ENCODE results near the gene TRAFD1. TPM values are rescaled to one million over a fixed set of nuclear protein-coding genes. Genes with fewer than 3 reads are reported as not detected.
A peak's percentile ranks its signal among the peaks of the same experiment; 100 is the strongest.

TRAFD1 gene
- total and polyA plus RNA-seq, 2 experiments from 2014 or later, result 17.4 to 30.4 TPM

DNA sequence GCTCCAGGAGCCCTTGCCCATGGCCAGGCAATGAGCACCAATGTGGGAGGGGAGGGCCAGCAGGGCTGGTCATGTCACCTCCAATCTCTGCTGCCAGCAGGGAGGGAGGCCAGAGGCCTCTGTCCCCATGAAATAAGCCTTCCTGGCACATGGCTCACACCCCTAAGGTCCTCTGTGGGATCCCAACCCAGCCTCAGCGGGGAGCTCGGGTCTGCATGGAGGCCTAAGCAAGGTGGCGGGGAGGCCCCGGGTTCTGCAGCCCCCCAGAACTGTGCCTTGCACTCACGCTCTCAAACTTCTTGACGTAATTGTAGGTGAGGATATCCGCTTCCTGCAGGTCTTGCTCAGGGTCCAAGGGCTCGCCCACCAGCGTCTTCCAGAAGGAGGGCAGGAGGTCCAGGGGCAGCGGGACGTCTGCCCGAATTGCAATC is 41.7 kb downstream of the TRAFD1 start (continued):
- TF ChIP-seq, protein P1, sequence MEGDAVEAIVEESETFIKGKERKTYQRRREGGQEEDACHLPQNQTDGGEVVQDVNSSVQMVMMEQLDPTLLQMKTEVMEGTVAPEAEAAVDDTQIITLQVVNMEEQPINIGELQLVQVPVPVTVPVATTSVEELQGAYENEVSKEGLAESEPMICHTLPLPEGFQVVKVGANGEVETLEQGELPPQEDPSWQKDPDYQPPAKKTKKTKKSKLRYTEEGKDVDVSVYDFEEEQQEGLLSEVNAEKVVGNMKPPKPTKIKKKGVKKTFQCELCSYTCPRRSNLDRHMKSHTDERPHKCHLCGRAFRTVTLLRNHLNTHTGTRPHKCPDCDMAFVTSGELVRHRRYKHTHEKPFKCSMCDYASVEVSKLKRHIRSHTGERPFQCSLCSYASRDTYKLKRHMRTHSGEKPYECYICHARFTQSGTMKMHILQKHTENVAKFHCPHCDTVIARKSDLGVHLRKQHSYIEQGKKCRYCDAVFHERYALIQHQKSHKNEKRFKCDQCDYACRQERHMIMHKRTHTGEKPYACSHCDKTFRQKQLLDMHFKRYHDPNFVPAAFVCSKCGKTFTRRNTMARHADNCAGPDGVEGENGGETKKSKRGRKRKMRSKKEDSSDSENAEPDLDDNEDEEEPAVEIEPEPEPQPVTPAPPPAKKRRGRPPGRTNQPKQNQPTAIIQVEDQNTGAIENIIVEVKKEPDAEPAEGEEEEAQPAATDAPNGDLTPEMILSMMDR (conservative IDR thresholded peaks at IDR 0.05; ENCODE audit: low read depth in 2 of 2), result no peak
- no peak for TF ChIP-seq EZH2phosphoT487 (IDR thresholded peaks at IDR 0.05; ENCODE audit: unreplicated experiment)
- TF ChIP-seq EZH2 (IDR thresholded peaks at IDR 0.05; ENCODE audit: low read depth, unreplicated experiment), result no peak
- TF ChIP-seq STAT1 (IDR thresholded peaks at IDR 0.05; ENCODE audit: unreplicated experiment), result no peak
- TF ChIP-seq ZNF114 (CRISPR knock-in tag; IDR thresholded peaks at IDR 0.05), result no peak

DNA sequence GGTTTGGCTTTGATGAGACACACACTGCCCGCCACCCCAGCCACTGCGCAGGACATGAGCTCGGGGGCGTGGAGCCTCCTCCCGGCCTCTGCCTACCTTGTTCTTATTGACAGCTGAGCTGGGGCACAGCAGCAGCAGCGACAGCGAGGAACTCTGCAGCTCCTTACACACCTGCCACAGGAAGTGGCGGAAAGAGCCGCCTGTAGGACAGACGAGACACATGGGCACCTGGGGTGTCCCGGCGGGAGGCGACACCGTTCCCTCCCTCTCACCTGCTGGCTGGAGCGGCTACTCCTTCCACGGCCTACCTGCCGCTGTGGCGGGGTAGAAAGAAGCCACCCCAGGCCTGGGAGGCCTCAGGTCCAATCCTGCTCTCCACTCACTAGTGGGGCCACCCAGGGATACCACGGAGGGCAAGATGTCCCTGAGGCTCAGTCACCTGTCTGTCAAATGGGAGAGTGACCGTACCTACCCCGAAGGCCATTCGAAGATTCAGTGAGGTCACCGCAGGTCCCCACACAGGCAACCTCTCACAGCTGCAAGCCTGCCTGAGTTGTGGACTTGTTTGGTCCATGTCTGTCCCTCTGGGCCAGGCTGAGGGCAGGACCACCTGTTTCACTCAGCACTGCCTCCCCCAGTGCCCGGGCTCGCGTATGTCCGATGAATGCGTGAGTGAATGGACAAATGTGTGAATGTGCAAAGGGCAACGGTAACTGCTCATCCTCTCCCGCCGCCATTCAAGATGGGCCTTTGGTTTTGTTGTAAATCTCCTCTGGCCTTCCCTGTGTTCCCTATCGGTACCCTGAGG is 42.6 kb downstream of the TRAFD1 start:
- TF ChIP-seq STAT1 (IDR thresholded peaks at IDR 0.05; ENCODE audit: unreplicated experiment) (no peak), NANOG (IDR thresholded peaks at IDR 0.05; ENCODE audit: borderline replicate concordance) (no peak)
- H3F3A ChIP-seq (replicated peaks; ENCODE audit: low read depth), result no peaks in the 10 kb centered on the region
- H3K4me2 ChIP-seq, result no peak overlapping the region
- Mint-ChIP-seq H3K4me3 (no peak overlapping the region), H3K27me3 (ENCODE audit: insufficient read depth, low read depth, poor library complexity) (peaks cover 16% of the 10 kb centered on the region), H3K9me3 (no peaks in the 10 kb centered on the region), H3K27ac (peak overlapping the region; percentile 69; the same call in 1 of the 2 replicates), H3K4me1 (peaks cover 3% of the 10 kb centered on the region; the same call in 1 of the 3 replicates), H3K36me3 (ENCODE audit: low read depth) (peaks cover 14% of the 10 kb centered on the region)
- H3K9me2 ChIP-seq (ENCODE audit: insufficient read depth), result no peaks in the 10 kb centered on the region
- H3K36me3 ChIP-seq (ENCODE audit: insufficient read depth), result no peaks in the 10 kb centered on the region
- no peak overlapping the region for H3K4me3 ChIP-seq
- no peaks in the 10 kb centered on the region for H3K27me3 ChIP-seq (ENCODE audit: insufficient read depth)
- H2AFZ ChIP-seq, result no peak overlapping the region
- DNase-seq (ENCODE audit: low spot score), result no peak
- no peak for ATAC-seq
- no peaks in the 10 kb centered on the region for H4K20me1 ChIP-seq (replicated peaks; ENCODE audit: insufficient read depth)
- no peaks in the 10 kb centered on the region for H3K4me1 ChIP-seq (ENCODE audit: insufficient read depth)
- H3K27ac ChIP-seq (ENCODE audit: low read depth), result no peak overlapping the region
- no peaks in the 10 kb centered on the region for H3K79me2 ChIP-seq (replicated peaks; ENCODE audit: insufficient read depth)

DNA sequence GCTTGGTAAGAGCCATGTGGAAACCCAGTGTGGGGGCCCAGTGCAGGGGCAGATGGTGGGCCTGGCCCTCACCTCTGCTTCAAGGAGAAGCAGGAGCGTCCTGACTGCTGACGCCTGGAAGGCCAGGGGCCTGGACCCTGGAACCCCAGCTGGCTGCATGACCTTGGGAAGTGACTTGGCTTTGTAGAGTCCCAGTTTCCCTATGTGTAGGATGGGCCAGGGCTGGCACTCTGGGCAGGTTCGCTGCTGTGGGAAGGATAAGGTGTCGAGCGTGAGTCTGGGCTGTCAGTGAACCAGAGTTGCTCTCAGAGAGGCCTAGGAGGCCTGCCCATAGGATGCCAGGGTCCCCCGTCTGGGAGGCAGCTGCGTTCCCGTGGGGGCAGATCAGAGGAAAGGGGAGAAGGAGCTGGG is 43.2 kb downstream of the TRAFD1 start:
- Histone ChIP-seq H3K4me3 (no peak overlapping the region), H3K9me2 (ENCODE audit: insufficient read depth) (no peaks in the 10 kb centered on the region), H4K20me1 (replicated peaks; ENCODE audit: insufficient read depth) (no peaks in the 10 kb centered on the region), H3K4me1 (ENCODE audit: insufficient read depth) (no peaks in the 10 kb centered on the region), H3K27me3 (ENCODE audit: insufficient read depth) (no peaks in the 10 kb centered on the region), H3K4me2 (no peak overlapping the region), H3K79me2 (replicated peaks; ENCODE audit: insufficient read depth) (no peaks in the 10 kb centered on the region), H3K36me3 (ENCODE audit: insufficient read depth) (no peaks in the 10 kb centered on the region), H3K27ac (ENCODE audit: low read depth) (no peak overlapping the region), H3F3A (replicated peaks; ENCODE audit: low read depth) (no peaks in the 10 kb centered on the region), H2AFZ (no peak overlapping the region)
- H3K27me3 Mint-ChIP-seq (ENCODE audit: insufficient read depth, low read depth, poor library complexity), result peaks cover 16% of the 10 kb centered on the region
- no peaks in the 10 kb centered on the region for H3K9me3 Mint-ChIP-seq
- H3K4me3 Mint-ChIP-seq, result no peak overlapping the region
- peak overlapping the region; percentile 69 for H3K27ac Mint-ChIP-seq
- peaks cover 12% of the 10 kb centered on the region; the same call in 2 of the 3 replicates for H3K36me3 Mint-ChIP-seq (ENCODE audit: low read depth)
- H3K4me1 Mint-ChIP-seq, result peaks cover 3% of the 10 kb centered on the region; the same call in 1 of the 3 replicates
- DNase-seq (ENCODE audit: low spot score), result no peak
- no peak for ATAC-seq
- TF ChIP-seq, protein P1 (conservative IDR thresholded peaks at IDR 0.05; ENCODE audit: low read depth in 2 of 2), result no peak
- TF ChIP-seq, protein P2, sequence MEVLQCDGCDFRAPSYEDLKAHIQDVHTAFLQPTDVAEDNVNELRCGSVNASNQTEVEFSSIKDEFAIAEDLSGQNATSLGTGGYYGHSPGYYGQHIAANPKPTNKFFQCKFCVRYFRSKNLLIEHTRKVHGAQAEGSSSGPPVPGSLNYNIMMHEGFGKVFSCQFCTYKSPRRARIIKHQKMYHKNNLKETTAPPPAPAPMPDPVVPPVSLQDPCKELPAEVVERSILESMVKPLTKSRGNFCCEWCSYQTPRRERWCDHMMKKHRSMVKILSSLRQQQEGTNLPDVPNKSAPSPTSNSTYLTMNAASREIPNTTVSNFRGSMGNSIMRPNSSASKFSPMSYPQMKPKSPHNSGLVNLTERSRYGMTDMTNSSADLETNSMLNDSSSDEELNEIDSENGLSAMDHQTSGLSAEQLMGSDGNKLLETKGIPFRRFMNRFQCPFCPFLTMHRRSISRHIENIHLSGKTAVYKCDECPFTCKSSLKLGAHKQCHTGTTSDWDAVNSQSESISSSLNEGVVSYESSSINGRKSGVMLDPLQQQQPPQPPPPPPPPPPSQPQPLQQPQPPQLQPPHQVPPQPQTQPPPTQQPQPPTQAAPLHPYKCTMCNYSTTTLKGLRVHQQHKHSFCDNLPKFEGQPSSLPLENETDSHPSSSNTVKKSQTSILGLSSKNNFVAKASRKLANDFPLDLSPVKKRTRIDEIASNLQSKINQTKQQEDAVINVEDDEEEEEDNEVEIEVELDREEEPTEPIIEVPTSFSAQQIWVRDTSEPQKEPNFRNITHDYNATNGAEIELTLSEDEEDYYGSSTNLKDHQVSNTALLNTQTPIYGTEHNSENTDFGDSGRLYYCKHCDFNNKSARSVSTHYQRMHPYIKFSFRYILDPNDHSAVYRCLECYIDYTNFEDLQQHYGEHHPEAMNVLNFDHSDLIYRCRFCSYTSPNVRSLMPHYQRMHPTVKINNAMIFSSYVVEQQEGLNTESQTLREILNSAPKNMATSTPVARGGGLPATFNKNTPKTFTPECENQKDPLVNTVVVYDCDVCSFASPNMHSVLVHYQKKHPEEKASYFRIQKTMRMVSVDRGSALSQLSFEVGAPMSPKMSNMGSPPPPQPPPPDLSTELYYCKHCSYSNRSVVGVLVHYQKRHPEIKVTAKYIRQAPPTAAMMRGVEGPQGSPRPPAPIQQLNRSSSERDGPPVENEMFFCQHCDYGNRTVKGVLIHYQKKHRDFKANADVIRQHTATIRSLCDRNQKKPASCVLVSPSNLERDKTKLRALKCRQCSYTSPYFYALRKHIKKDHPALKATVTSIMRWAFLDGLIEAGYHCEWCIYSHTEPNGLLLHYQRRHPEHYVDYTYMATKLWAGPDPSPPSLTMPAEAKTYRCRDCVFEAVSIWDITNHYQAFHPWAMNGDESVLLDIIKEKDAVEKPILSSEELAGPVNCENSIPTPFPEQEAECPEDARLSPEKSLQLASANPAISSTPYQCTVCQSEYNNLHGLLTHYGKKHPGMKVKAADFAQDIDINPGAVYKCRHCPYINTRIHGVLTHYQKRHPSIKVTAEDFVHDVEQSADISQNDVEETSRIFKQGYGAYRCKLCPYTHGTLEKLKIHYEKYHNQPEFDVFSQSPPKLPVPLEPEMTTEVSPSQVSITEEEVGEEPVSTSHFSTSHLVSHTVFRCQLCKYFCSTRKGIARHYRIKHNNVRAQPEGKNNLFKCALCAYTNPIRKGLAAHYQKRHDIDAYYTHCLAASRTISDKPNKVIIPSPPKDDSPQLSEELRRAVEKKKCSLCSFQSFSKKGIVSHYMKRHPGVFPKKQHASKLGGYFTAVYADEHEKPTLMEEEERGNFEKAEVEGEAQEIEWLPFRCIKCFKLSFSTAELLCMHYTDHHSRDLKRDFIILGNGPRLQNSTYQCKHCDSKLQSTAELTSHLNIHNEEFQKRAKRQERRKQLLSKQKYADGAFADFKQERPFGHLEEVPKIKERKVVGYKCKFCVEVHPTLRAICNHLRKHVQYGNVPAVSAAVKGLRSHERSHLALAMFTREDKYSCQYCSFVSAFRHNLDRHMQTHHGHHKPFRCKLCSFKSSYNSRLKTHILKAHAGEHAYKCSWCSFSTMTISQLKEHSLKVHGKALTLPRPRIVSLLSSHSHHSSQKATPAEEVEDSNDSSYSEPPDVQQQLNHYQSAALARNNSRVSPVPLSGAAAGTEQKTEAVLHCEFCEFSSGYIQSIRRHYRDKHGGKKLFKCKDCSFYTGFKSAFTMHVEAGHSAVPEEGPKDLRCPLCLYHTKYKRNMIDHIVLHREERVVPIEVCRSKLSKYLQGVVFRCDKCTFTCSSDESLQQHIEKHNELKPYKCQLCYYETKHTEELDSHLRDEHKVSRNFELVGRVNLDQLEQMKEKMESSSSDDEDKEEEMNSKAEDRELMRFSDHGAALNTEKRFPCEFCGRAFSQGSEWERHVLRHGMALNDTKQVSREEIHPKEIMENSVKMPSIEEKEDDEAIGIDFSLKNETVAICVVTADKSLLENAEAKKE (CRISPR knock-in tag; IDR thresholded peaks at IDR 0.05), result no peak
- TF ChIP-seq NANOG (IDR thresholded peaks at IDR 0.05; ENCODE audit: borderline replicate concordance), result no peak
- no peak for TF ChIP-seq STAT1 (IDR thresholded peaks at IDR 0.05; ENCODE audit: unreplicated experiment)
